ENCODE data around the gene UBE2V1.

UBE2V1 gene

DNA sequence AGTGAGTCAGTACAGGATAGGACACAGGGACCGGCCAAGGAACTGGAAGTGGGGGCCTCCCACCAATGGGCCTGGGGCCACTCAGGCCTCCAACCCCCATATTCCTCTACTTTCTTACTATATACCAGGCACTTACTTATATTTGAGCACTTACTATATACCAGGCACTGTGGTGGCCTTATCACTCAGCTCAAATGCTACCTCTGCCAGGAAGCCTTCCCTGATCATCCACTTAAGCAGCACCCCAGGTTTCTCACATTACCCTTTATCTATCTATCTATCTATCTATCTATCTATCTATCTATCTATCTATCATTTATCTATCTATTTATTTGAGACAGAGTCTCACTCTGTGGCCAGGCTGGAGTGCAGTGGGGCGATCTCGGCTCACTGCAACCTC is 12.3 kb upstream of the UBE2V1 start:
- H3K27ac ChIP-seq (ENCODE audit: low read length) = no peak overlapping the region

DNA sequence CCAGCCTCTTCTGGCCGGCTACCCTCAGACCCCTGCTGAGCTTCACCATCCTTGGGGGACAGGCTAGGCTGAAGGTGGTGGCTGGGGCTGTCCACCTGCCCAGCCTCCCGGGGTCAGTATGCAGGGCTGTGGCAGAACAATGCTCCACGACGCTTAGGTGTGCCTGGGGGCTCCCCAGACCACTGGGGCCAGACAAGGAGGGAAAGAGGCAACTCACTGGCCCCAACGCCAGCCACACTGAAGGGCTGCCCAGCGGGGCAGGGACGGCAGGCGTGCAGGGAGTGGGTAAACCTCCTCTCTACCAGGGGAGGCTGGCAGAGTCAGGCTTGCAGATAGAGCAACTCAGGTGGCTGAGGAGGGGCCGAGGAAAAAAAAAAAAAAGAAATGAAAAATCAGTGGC is 11.5 kb upstream of the UBE2V1 start:
- Histone ChIP-seq H3K27ac (ENCODE audit: low read length) (no peak overlapping the region), H3K9me3 (ENCODE audit: insufficient read depth, low read length) (no peaks in the 10 kb centered on the region), H4K20me1 (ENCODE audit: insufficient read depth, low read length) (no peaks in the 10 kb centered on the region), H3K9ac (ENCODE audit: low read length) (no peak overlapping the region), H3K4me2 (ENCODE audit: low read length) (no peak overlapping the region), H2AFZ (ENCODE audit: low read depth, low read length) (no peak overlapping the region), H3K4me3 (ENCODE audit: low read length) (no peak overlapping the region), H3K4me1 (ENCODE audit: low read length) (peaks cover 18% of the 10 kb centered on the region), H3K27me3 (ENCODE audit: low read depth, low read length) (no peaks in the 10 kb centered on the region), H3K36me3 (replicated peaks; ENCODE audit: low read depth, low read length) (peaks cover 32% of the 10 kb centered on the region), H3K79me2 (ENCODE audit: low read length) (no peaks in the 10 kb centered on the region)
- TF ChIP-seq, protein P1, sequence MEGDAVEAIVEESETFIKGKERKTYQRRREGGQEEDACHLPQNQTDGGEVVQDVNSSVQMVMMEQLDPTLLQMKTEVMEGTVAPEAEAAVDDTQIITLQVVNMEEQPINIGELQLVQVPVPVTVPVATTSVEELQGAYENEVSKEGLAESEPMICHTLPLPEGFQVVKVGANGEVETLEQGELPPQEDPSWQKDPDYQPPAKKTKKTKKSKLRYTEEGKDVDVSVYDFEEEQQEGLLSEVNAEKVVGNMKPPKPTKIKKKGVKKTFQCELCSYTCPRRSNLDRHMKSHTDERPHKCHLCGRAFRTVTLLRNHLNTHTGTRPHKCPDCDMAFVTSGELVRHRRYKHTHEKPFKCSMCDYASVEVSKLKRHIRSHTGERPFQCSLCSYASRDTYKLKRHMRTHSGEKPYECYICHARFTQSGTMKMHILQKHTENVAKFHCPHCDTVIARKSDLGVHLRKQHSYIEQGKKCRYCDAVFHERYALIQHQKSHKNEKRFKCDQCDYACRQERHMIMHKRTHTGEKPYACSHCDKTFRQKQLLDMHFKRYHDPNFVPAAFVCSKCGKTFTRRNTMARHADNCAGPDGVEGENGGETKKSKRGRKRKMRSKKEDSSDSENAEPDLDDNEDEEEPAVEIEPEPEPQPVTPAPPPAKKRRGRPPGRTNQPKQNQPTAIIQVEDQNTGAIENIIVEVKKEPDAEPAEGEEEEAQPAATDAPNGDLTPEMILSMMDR (IDR thresholded peaks at IDR 0.05; ENCODE audit: low read depth, low read length) = no peak
- TF ChIP-seq EZH2phosphoT487 (IDR thresholded peaks at IDR 0.05; ENCODE audit: low read depth) = no peak

More for the DNA sequence above, 12.3 kb upstream of the UBE2V1 start:
- no peaks in the 10 kb centered on the region for H4K20me1 ChIP-seq (ENCODE audit: insufficient read depth, low read length)
- H3K9me3 ChIP-seq (ENCODE audit: insufficient read depth, low read length) = no peaks in the 10 kb centered on the region
- no peak overlapping the region for H2AFZ ChIP-seq (ENCODE audit: low read depth, low read length)
- H3K4me3 ChIP-seq (ENCODE audit: low read length) = no peak overlapping the region
- H3K36me3 ChIP-seq (replicated peaks; ENCODE audit: low read depth, low read length) = peaks cover 36% of the 10 kb centered on the region
- no peak overlapping the region for H3K4me2 ChIP-seq (ENCODE audit: low read length)
- H3K79me2 ChIP-seq (ENCODE audit: low read length) = no peaks in the 10 kb centered on the region
- peaks cover 18% of the 10 kb centered on the region for H3K4me1 ChIP-seq (ENCODE audit: low read length)
- no peak overlapping the region for H3K9ac ChIP-seq (ENCODE audit: low read length)
- no peaks in the 10 kb centered on the region for H3K27me3 ChIP-seq (ENCODE audit: low read depth, low read length)
- TF ChIP-seq EZH2phosphoT487 (IDR thresholded peaks at IDR 0.05; ENCODE audit: low read depth) = no peak
- TF ChIP-seq, protein P1 (IDR thresholded peaks at IDR 0.05; ENCODE audit: low read depth, low read length) = no peak

DNA sequence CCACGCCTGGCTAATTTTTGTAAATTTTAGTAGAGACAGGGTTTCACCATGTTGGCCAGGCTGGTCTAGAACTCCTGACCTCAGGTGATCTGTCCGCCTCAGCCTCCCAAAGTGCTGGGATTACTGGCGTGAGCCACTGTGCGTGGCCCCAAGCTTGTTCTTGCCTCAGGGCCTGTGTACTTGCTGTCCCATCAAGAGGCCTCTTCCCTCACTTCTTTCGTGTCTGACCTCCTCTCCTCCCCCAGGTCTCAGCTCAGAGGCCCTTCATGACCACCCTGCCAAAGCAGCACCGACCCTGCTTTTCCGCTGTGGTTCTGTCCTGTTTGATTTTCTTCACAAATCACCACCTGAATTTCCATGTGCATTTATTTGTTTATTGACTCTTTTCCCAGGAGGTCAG is 10.5 kb upstream of the UBE2V1 start:
- no peak overlapping the region for H3K4me2 ChIP-seq (ENCODE audit: low read length)
- no peaks in the 10 kb centered on the region for H3K27me3 ChIP-seq (ENCODE audit: low read depth, low read length)
- TF ChIP-seq, protein P1 (IDR thresholded peaks at IDR 0.05; ENCODE audit: low read depth, low read length) = no peak
- peaks cover 18% of the 10 kb centered on the region for H3K4me1 ChIP-seq (ENCODE audit: low read length)
- H3K9me3 ChIP-seq (ENCODE audit: insufficient read depth, low read length) = no peaks in the 10 kb centered on the region
- no peaks in the 10 kb centered on the region for H3K79me2 ChIP-seq (ENCODE audit: low read length)
- no peaks in the 10 kb centered on the region for H4K20me1 ChIP-seq (ENCODE audit: insufficient read depth, low read length)
- no peak overlapping the region for H3K9ac ChIP-seq (ENCODE audit: low read length)
- H3K4me3 ChIP-seq (ENCODE audit: low read length) = no peak overlapping the region
- no peak overlapping the region for H2AFZ ChIP-seq (ENCODE audit: low read depth, low read length)
- peaks cover 21% of the 10 kb centered on the region for H3K36me3 ChIP-seq (replicated peaks; ENCODE audit: low read depth, low read length)
- H3K27ac ChIP-seq (ENCODE audit: low read length) = no peak overlapping the region

DNA sequence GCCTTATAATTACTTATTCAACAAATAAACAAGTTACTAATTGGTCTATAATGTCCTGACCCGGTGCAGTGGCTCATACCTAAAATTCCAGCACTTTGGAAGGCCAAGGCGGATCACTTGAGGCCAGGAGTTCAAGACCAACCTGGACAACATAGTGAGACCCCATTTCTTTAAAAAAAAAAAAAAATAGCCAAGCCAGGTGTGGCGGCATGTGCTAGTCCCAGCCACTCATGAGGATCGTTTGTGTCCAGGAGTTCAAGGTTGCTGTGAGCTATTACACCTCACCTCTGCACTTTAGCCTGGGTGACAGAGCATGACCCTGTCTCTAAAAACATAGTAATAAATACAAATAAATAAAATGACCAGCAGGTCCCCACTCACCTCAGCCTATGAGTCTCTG is 9.8 kb upstream of the UBE2V1 start:
- Histone ChIP-seq H3K79me2 (ENCODE audit: low read length) (no peaks in the 10 kb centered on the region), H3K36me3 (replicated peaks; ENCODE audit: low read depth, low read length) (peaks cover 15% of the 10 kb centered on the region), H3K9me3 (ENCODE audit: insufficient read depth, low read length) (no peaks in the 10 kb centered on the region), H4K20me1 (ENCODE audit: insufficient read depth, low read length) (no peaks in the 10 kb centered on the region), H2AFZ (ENCODE audit: low read depth, low read length) (no peak overlapping the region), H3K4me2 (ENCODE audit: low read length) (no peak overlapping the region), H3K9ac (ENCODE audit: low read length) (no peak overlapping the region), H3K4me1 (ENCODE audit: low read length) (peaks cover 18% of the 10 kb centered on the region), H3K27ac (ENCODE audit: low read length) (no peak overlapping the region), H3K4me3 (ENCODE audit: low read length) (no peak overlapping the region), H3K27me3 (ENCODE audit: low read depth, low read length) (no peaks in the 10 kb centered on the region)
- TF ChIP-seq, protein P1 (IDR thresholded peaks at IDR 0.05; ENCODE audit: low read depth, low read length) = no peak
- no peak for TF ChIP-seq EZH2phosphoT487 (IDR thresholded peaks at IDR 0.05; ENCODE audit: low read depth)
